ENCODE results near the gene AMN. TPM values are rescaled to one million over a fixed set of nuclear protein-coding genes. Genes with fewer than 3 reads are reported as not detected.

AMN gene
- total RNA-seq, 1 experiment from 2014 or later, result not detected

- ChIA-PET POLR2A (no interaction called here), CTCF (interaction anchor here (0.5 kb wide), 1 partner anchor 10 kb away, joined by 3 read pairs; no protein-coding TSS in a partner anchor)
- Mint-ChIP-seq H3K27me3 (ENCODE audit: insufficient read depth, unreplicated experiment) (no peaks in the 10 kb centered on the region), H3K9me3 (ENCODE audit: unreplicated experiment) (no peaks in the 10 kb centered on the region), H3K4me3 (ENCODE audit: unreplicated experiment) (no peak overlapping the region), H3K36me3 (ENCODE audit: insufficient read depth, unreplicated experiment) (peaks cover 39% of the 10 kb centered on the region), H3K4me1 (ENCODE audit: insufficient read depth, unreplicated experiment) (no peaks in the 10 kb centered on the region), H3K27ac (ENCODE audit: low read depth, unreplicated experiment) (no peak overlapping the region)
- BruUV-seq (replicated peaks), result no TSS peak
- TF ChIP-seq CTCF (IDR thresholded peaks at IDR 0.05; ENCODE audit: unreplicated experiment), result no peak
- DNase-seq (ENCODE audit: unreplicated experiment), result no peak
- intact Hi-C loops (cut with micrococcal nuclease), result no loop called here
These were observed 21.6 kb upstream of the AMN start for GRCh38 chr14:102900631-102901571.

GRCh38 chr14:102901633-102902032, 20.8 kb upstream of the AMN start:
- Mint-ChIP-seq H3K4me3 (ENCODE audit: unreplicated experiment) (no peak overlapping the region), H3K4me1 (ENCODE audit: insufficient read depth, unreplicated experiment) (no peaks in the 10 kb centered on the region), H3K9me3 (ENCODE audit: unreplicated experiment) (no peaks in the 10 kb centered on the region), H3K36me3 (ENCODE audit: insufficient read depth, unreplicated experiment) (peaks cover 37% of the 10 kb centered on the region), H3K27me3 (ENCODE audit: insufficient read depth, unreplicated experiment) (no peaks in the 10 kb centered on the region), H3K27ac (ENCODE audit: low read depth, unreplicated experiment) (no peak overlapping the region)
- ChIA-PET CTCF (interaction anchor here (0.5 kb wide), 1 partner anchor 10 kb away, joined by 3 read pairs; no protein-coding TSS in a partner anchor), POLR2A (no interaction called here)
- intact Hi-C loops (cut with micrococcal nuclease), result no loop called here
- BruUV-seq (replicated peaks), result no TSS peak
- no peak for TF ChIP-seq CTCF (IDR thresholded peaks at IDR 0.05; ENCODE audit: unreplicated experiment)
- no peak for DNase-seq (ENCODE audit: unreplicated experiment)

GRCh38 chr14:102902086-102902485, 20.4 kb upstream of the AMN start:
- TF ChIP-seq CTCF (IDR thresholded peaks at IDR 0.05; ENCODE audit: unreplicated experiment), result no peak
- ChIA-PET POLR2A (no interaction called here), CTCF (no interaction called here)
- H3K4me3 Mint-ChIP-seq (ENCODE audit: unreplicated experiment), result no peak overlapping the region
- no TSS peak for BruUV-seq (replicated peaks)
- no peak overlapping the region for H3K27ac Mint-ChIP-seq (ENCODE audit: low read depth, unreplicated experiment)
- H3K9me3 Mint-ChIP-seq (ENCODE audit: unreplicated experiment), result no peaks in the 10 kb centered on the region
- H3K36me3 Mint-ChIP-seq (ENCODE audit: insufficient read depth, unreplicated experiment), result peaks cover 41% of the 10 kb centered on the region
- no peaks in the 10 kb centered on the region for H3K27me3 Mint-ChIP-seq (ENCODE audit: insufficient read depth, unreplicated experiment)
- DNase-seq (ENCODE audit: unreplicated experiment), result no peak
- intact Hi-C loops (cut with micrococcal nuclease), result no loop called here
- no peaks in the 10 kb centered on the region for H3K4me1 Mint-ChIP-seq (ENCODE audit: insufficient read depth, unreplicated experiment)

GRCh38 chr14:102902523-102903247, 19.8 kb upstream of the AMN start:
- Mint-ChIP-seq H3K4me1 (ENCODE audit: insufficient read depth, unreplicated experiment) (no peaks in the 10 kb centered on the region), H3K27me3 (ENCODE audit: insufficient read depth, unreplicated experiment) (no peaks in the 10 kb centered on the region), H3K36me3 (ENCODE audit: insufficient read depth, unreplicated experiment) (peaks cover 42% of the 10 kb centered on the region), H3K9me3 (ENCODE audit: unreplicated experiment) (no peaks in the 10 kb centered on the region), H3K27ac (ENCODE audit: low read depth, unreplicated experiment) (no peak overlapping the region), H3K4me3 (ENCODE audit: unreplicated experiment) (no peak overlapping the region)
- CTCF ChIA-PET, result no interaction called here
- POLR2A ChIA-PET, result no interaction called here
- no TSS peak for BruUV-seq (replicated peaks)
- no peak for DNase-seq (ENCODE audit: unreplicated experiment)
- intact Hi-C loops (cut with micrococcal nuclease), result no loop called here
- TF ChIP-seq CTCF (IDR thresholded peaks at IDR 0.05; ENCODE audit: unreplicated experiment), result no peak

All from MCF 10A (cell line).